ENCODE results near the gene NXNL1. TPM values are rescaled to one million over a fixed set of nuclear protein-coding genes. Genes with fewer than 3 reads are reported as not detected.

The NXNL1 gene
- total and polyA plus RNA-seq, 5 experiments from 2014 or later = not detected

GRCh38 chr19:17406046-17406886 lies 54.5 kb downstream of the NXNL1 start:
- peaks cover 20 to 41% (median 38%) of the 10 kb centered on the region in 4 donors for H3K4me1 Mint-ChIP-seq
- H3K27me3 Mint-ChIP-seq = no peaks in the 10 kb centered on the region
- no peak for DNase-seq
- peak in 1 of 2 donors; percentile 26 for ATAC-seq
- H3K9me3 Mint-ChIP-seq = no peaks in the 10 kb centered on the region
- peak overlapping the region; percentile 93 to 97 (median 96) for H3K27ac Mint-ChIP-seq
- peak overlapping the region; percentile 87 to 99 (median 96) for H3K4me3 Mint-ChIP-seq
- H3K36me3 Mint-ChIP-seq = peaks cover 0 to 19% (median 2%) of the 10 kb centered on the region in 3 donors
- POLR2A ChIA-PET = interaction anchor here (0.7 to 4.5 kb wide), 4 partner anchors 12 to 114 kb away, joined by 5 to 29 read pairs (median 10); partner anchors contain the start of genes CCDC194 and MVB12A

Other genes starting within 250 kb of the NXNL1 start
- gene USE1, start 245.6 kb downstream of the NXNL1 start, total RNA-seq = 10 to 100 TPM; 49.7 to 56.7 TPM
- gene USE1, start 245.6 kb downstream of the NXNL1 start, polyA plus RNA-seq = 10 to 100 TPM; 50.4 to 69.0 (median 57.0) TPM
- 10 to 100 TPM; 38.9 to 42.3 TPM for gene OCEL1, start 234.7 kb downstream of the NXNL1 start, total RNA-seq
- gene OCEL1, start 234.7 kb downstream of the NXNL1 start, polyA plus RNA-seq = 10 to 100 TPM; 21.9 to 52.4 (median 40.1) TPM
- 1 to 10 TPM; 1.1 to 1.6 TPM for gene NR2F6, start 215.0 kb downstream of the NXNL1 start, total RNA-seq
- gene NR2F6, start 215.0 kb downstream of the NXNL1 start, polyA plus RNA-seq = 1 to 10 TPM in 2 of 3 donors, under 1 TPM in 1; 0.93 to 1.5 (median 1.3) TPM
- not detected for gene USHBP1, start 196.2 kb downstream of the NXNL1 start, total RNA-seq
- gene USHBP1, start 196.2 kb downstream of the NXNL1 start, polyA plus RNA-seq = not detected
- 100 to 1,000 TPM; 104 to 105 TPM for gene BABAM1, start 193.5 kb downstream of the NXNL1 start, total RNA-seq
- 100 to 1,000 TPM; 102 to 106 (median 106) TPM for gene BABAM1, start 193.5 kb downstream of the NXNL1 start, polyA plus RNA-seq
- gene ANKLE1, start 179.0 kb downstream of the NXNL1 start, total RNA-seq = 1 to 10 TPM; 2.1 to 3.4 TPM
- gene ANKLE1, start 179.0 kb downstream of the NXNL1 start, polyA plus RNA-seq = 1 to 10 TPM in 2 of 3 donors, under 1 TPM in 1; 0.05 to 1.4 (median 1.0) TPM
- 10 to 100 TPM; 10.4 TPM for gene ABHD8, start 157.5 kb downstream of the NXNL1 start, total RNA-seq
- gene ABHD8, start 157.5 kb downstream of the NXNL1 start, polyA plus RNA-seq = 1 to 10 TPM; 6.4 to 9.2 (median 9.0) TPM
- 10 to 100 TPM; 69.3 to 71.1 TPM for gene MRPL34, start 155.1 kb downstream of the NXNL1 start, total RNA-seq
- 100 to 1,000 TPM; 216 to 221 (median 221) TPM for gene MRPL34, start 155.1 kb downstream of the NXNL1 start, polyA plus RNA-seq
- 10 to 100 TPM; 31.2 to 32.2 TPM for gene DDA1, start 151.4 kb downstream of the NXNL1 start, total RNA-seq
- gene DDA1, start 151.4 kb downstream of the NXNL1 start, polyA plus RNA-seq = 10 to 100 TPM; 23.7 to 32.6 (median 23.9) TPM
- 10 to 100 TPM; 15.7 to 18.4 TPM for gene ANO8, start 126.1 kb downstream of the NXNL1 start, total RNA-seq
- gene ANO8, start 126.1 kb downstream of the NXNL1 start, polyA plus RNA-seq = under 1 TPM; 0.08 to 0.29 (median 0.20) TPM
- 10 to 100 TPM; 51.4 to 55.6 TPM for gene GTPBP3, start 123.4 kb downstream of the NXNL1 start, total RNA-seq
- gene GTPBP3, start 123.4 kb downstream of the NXNL1 start, polyA plus RNA-seq = 10 to 100 TPM in 2 of 3 donors, 1 to 10 TPM in 1; 6.6 to 13.6 (median 10.3) TPM
- gene PLVAP, start 83.6 kb downstream of the NXNL1 start, total RNA-seq = not detected
- not detected for gene PLVAP, start 83.6 kb downstream of the NXNL1 start, polyA plus RNA-seq
- 1 to 10 TPM; 2.4 to 3.4 TPM for gene CCDC194, start 66.7 kb downstream of the NXNL1 start, total RNA-seq
- gene CCDC194, start 66.7 kb downstream of the NXNL1 start, polyA plus RNA-seq = not detected
- gene BST2, start 55.3 kb downstream of the NXNL1 start, total RNA-seq = 10 to 100 TPM; 41.8 to 45.0 TPM
- gene BST2, start 55.3 kb downstream of the NXNL1 start, polyA plus RNA-seq = 100 to 1,000 TPM; 132 to 178 (median 144) TPM
- gene MVB12A, start 40.9 kb downstream of the NXNL1 start, total RNA-seq = 10 to 100 TPM; 28.1 to 30.0 TPM
- 10 to 100 TPM; 24.3 to 34.6 (median 31.0) TPM for gene MVB12A, start 40.9 kb downstream of the NXNL1 start, polyA plus RNA-seq
- not detected for gene TMEM221, start 12.3 kb downstream of the NXNL1 start, total RNA-seq
- gene TMEM221, start 12.3 kb downstream of the NXNL1 start, polyA plus RNA-seq = under 1 TPM in 1 of 3 donors, not detected in 2; 0.13 TPM
- gene SLC27A1, start 9.6 kb upstream of the NXNL1 start, total RNA-seq = 10 to 100 TPM in 1 of 2 experiments, 1 to 10 TPM in 1; 9.4 to 10.9 TPM
- 10 to 100 TPM; 12.5 to 14.6 (median 13.8) TPM for gene SLC27A1, start 9.6 kb upstream of the NXNL1 start, polyA plus RNA-seq
- gene PGLS, start 50.7 kb upstream of the NXNL1 start, total RNA-seq = 10 to 100 TPM; 78.8 to 82.6 TPM
- 10 to 100 TPM; 68.9 to 73.4 (median 73.0) TPM for gene PGLS, start 50.7 kb upstream of the NXNL1 start, polyA plus RNA-seq
- 10 to 100 TPM; 63.8 to 64.6 TPM for gene COLGALT1, start 94.7 kb upstream of the NXNL1 start, total RNA-seq
- gene COLGALT1, start 94.7 kb upstream of the NXNL1 start, polyA plus RNA-seq = 10 to 100 TPM; 15.6 to 25.8 (median 17.1) TPM
- under 1 TPM; 0.03 to 0.10 TPM for gene UNC13A, start 227.4 kb upstream of the NXNL1 start, total RNA-seq
- under 1 TPM in 2 of 3 donors, not detected in 1; 0.01 to 0.06 TPM for gene UNC13A, start 227.4 kb upstream of the NXNL1 start, polyA plus RNA-seq

All from naive thymus-derived CD8-positive, alpha-beta T cell (primary cell).